Hematopoietic multipotent progenitor cell treated with erythropoietin and hydrocortisone succinate and interleukin-3 and kit ligand, for 17 days (in vitro differentiated cells): ENCODE measurements around the gene TMEM229B.

Source experiments
- DNase-seq: peaks from one replicate; pipeline ENCODE4 v3.0.0-alpha.2; 2015; ENCODE audit warnings: low spot score

The TMEM229B gene

DNA sequence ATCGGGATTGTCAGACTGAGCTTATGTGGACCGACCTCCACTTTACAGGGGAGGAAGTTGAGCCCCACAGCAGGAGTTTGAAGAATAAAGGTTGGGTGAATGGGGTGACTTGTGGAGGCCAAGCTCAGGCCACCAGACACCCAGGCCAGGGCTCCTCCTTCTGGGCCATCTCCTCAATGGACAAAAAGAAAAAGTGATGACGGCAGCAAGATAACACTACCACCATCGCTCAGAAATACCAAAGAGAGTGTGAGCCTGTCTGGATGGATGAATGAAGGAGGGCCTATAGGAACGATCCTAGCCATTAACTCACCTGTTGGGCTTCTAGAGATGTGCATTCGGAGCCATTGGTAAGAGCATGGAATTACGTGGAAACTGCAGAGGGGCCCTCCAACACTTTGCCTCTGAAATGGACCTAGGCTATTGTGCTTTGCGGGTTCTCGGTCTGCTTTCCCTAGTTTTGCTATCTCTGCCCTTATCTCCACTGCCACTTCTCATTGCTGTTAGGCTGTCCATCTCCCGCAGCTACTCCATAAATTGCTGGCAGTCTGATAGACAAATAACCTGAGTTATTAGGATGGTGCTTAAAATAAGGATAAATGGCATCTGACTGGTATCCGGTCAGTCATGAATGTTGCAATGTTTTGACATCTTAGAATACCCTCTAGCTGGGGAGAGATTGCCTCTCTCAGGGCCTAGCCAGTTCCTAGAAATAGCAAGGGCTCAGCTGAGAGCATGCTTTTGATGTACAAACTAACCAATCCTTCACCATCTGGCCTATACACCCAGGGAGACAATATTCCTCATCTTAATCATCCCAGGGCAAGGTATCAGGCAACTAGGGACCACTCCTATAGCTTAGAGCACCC, 66.9 kb downstream of the TMEM229B start:
- DNase-seq: no peak
